H1 (cell line): ENCODE results near the gene GRK5. TPM values are rescaled to one million over a fixed set of nuclear protein-coding genes. Genes with fewer than 3 reads are reported as not detected.

Experiments
- CTCF ChIA-PET: fragments of 300-600 bp; sonication (Branson Sonifier 250); formaldehyde crosslinking; loops from one replicate; lab custom pipeline; 2021; ENCODE audit not compliant: partially characterized antibody; lab: Charles Lee
- POLR2A ChIA-PET: fragments of 300-600 bp; sonication (Branson Sonifier 250); formaldehyde crosslinking; loops from one replicate; lab custom pipeline; 2021; ENCODE audit warnings: inconsistent platforms; ENCODE audit not compliant: partially characterized antibody; lab: Charles Lee
- DNase-seq, 2 experiments: peaks; one replicate each; pipeline versions ENCODE4 v3.0.0 to v3.0.0-alpha.2; 2010 to 2022; ENCODE audit warnings: low spot score in 2 of 2, low read depth in 1 of 2, mixed read lengths in 1 of 2
- FAIRE-seq: peaks from 2 replicates; lab custom pipeline; 2011; peaks lifted over from hg19 to GRCh38; lab: Jason Lieb, UNC
- H2AFZ ChIP-seq: 2 replicates; pipeline ENCODE4 v1.8.1; 2012; ENCODE audit warnings: low read length, inconsistent platforms
- H2AK5ac ChIP-seq: 2 replicates; pipeline ENCODE4 v1.6.1; 2013; ENCODE audit warnings: low read depth, low read length
- H2BK120ac ChIP-seq: replicated peaks from 2 replicates; pipeline ENCODE3; 2013; ENCODE audit warnings: low read depth, low read length, inconsistent platforms
- H2BK12ac ChIP-seq: 2 replicates; pipeline ENCODE4 v1.6.1; 2013; ENCODE audit warnings: low read depth, low read length
- H2BK15ac ChIP-seq: 2 replicates; pipeline ENCODE4 v1.6.1; 2013; ENCODE audit warnings: low read length
- H2BK20ac ChIP-seq: 2 replicates; pipeline ENCODE4 v1.6.1; 2013; ENCODE audit warnings: low read length
- H2BK5ac ChIP-seq: 2 replicates; pipeline ENCODE4 v1.6.1; 2013; ENCODE audit warnings: low read depth, low read length
- H3K14ac ChIP-seq: 2 replicates; pipeline ENCODE4 v1.6.1; 2013; ENCODE audit warnings: inconsistent platforms; ENCODE audit not compliant: insufficient read length
- H3K18ac ChIP-seq: 2 replicates; pipeline ENCODE4 v1.6.1; 2013; ENCODE audit warnings: low read length; ENCODE audit errors: extremely low read depth
- H3K23ac ChIP-seq: 2 replicates; pipeline ENCODE4 v1.6.1; 2013; ENCODE audit warnings: inconsistent platforms; ENCODE audit not compliant: insufficient read length
- H3K23me2 ChIP-seq: 2 replicates; pipeline ENCODE4 v1.6.1; 2013; ENCODE audit warnings: low read depth, low read length
- H3K27ac ChIP-seq: 2 replicates; pipeline ENCODE4 v1.6.1; 2011; ENCODE audit warnings: low read depth, low read length, inconsistent platforms
- H3K27me3 ChIP-seq, 4 experiments: replicated peaks in 1 of 4; 1 replicate in 1 of 4; 2 replicates in 3 of 4; pipeline versions ENCODE4 v1.6.1 to v1.8.1; 2011 to 2013; ENCODE audit warnings: low read length in 3 of 4, mild to moderate bottlenecking in 3 of 4, inconsistent platforms in 2 of 4, mixed read lengths in 2 of 4, moderate library complexity in 1 of 4; ENCODE audit not compliant: control insufficient read depth in 3 of 4, insufficient read depth in 3 of 4; ENCODE audit errors: extremely low read depth in 1 of 4
- H3K36me3 ChIP-seq, 4 experiments: 2 replicates each; pipeline versions ENCODE4 v1.6.1 to v1.8.1; 2011 to 2013; ENCODE audit warnings: mild to moderate bottlenecking in 4 of 4, low read length in 3 of 4, moderate library complexity in 2 of 4, control low read depth in 1 of 4, inconsistent platforms in 1 of 4; ENCODE audit not compliant: insufficient read depth in 4 of 4, control insufficient read depth in 2 of 4
- H3K4ac ChIP-seq: replicated peaks from 2 replicates; pipeline ENCODE3; 2013; ENCODE audit warnings: low read length, low read depth, mixed read lengths, inconsistent platforms; ENCODE audit not compliant: insufficient read length
- H3K4me1 ChIP-seq, 4 experiments: replicated peaks in 1 of 4; 1 replicate in 1 of 4; 2 replicates in 3 of 4; pipeline versions ENCODE4 v1.6.1 to v1.8.1; 2011 to 2013; ENCODE audit warnings: low read length in 3 of 4, inconsistent platforms in 2 of 4, mixed read lengths in 1 of 4; ENCODE audit not compliant: insufficient read depth in 4 of 4, control insufficient read depth in 3 of 4
- H3K4me2 ChIP-seq, 2 experiments: 2 replicates each; pipeline versions ENCODE4 v1.6.1 to v1.8.1; 2011 to 2013; ENCODE audit warnings: low read depth in 2 of 2, low read length in 2 of 2, control low read depth in 1 of 2, inconsistent platforms in 1 of 2, mild to moderate bottlenecking in 1 of 2; ENCODE audit not compliant: insufficient read depth in 1 of 2
- H3K4me3 ChIP-seq, 4 experiments: fragments of 200-600, 300-600 bp in 1 of 4; sonication (generic), shearing (Covaris generic), sonication (Bioruptor Twin) in 1 of 4; 2 replicates each; pipeline versions ENCODE4 v1.5.1 to v1.8.1; 2011 to 2016; ENCODE audit warnings: low read length in 4 of 4, low read depth in 3 of 4, control low read depth in 2 of 4, inconsistent platforms in 2 of 4, mild to moderate bottlenecking in 2 of 4, mixed read lengths in 1 of 4, moderate library complexity in 1 of 4; ENCODE audit not compliant: insufficient read depth in 2 of 4; ENCODE audit errors: extremely low read depth in 1 of 4
- H3K56ac ChIP-seq: replicated peaks from 2 replicates; pipeline ENCODE3; 2013; ENCODE audit warnings: low read depth, mild to moderate bottlenecking, mixed read lengths, low read length, inconsistent platforms; ENCODE audit not compliant: insufficient read length
- H3K79me1 ChIP-seq: 2 replicates; pipeline ENCODE4 v1.6.1; 2013; ENCODE audit warnings: low read depth, low read length, control low read depth
- H3K79me2 ChIP-seq, 2 experiments: 2 replicates each; pipeline versions ENCODE4 v1.6.1 to v1.8.1; 2012 to 2013; ENCODE audit warnings: low read length in 2 of 2, mild to moderate bottlenecking in 2 of 2, inconsistent platforms in 1 of 2; ENCODE audit not compliant: insufficient read depth in 2 of 2, control insufficient read depth in 1 of 2
- H3K9ac ChIP-seq, 4 experiments: replicated peaks in 1 of 4; 1 replicate in 1 of 4; 2 replicates in 3 of 4; pipeline versions ENCODE4 v1.6.1 to v1.8.1; 2011 to 2013; ENCODE audit warnings: low read depth in 3 of 4, low read length in 3 of 4, control low read depth in 2 of 4, mild to moderate bottlenecking in 2 of 4, moderate library complexity in 2 of 4, inconsistent platforms in 1 of 4; ENCODE audit errors: extremely low read depth in 1 of 4
- H3K9me3 ChIP-seq, 2 experiments: 2 replicates each; pipeline versions ENCODE4 v1.6.1 to v1.8.1; 2012 to 2013; ENCODE audit warnings: mild to moderate bottlenecking in 2 of 2, moderate library complexity in 2 of 2, control low read depth in 1 of 2, inconsistent platforms in 1 of 2, low read depth in 1 of 2, low read length in 1 of 2, mixed read lengths in 1 of 2; ENCODE audit not compliant: insufficient read depth in 2 of 2
- H4K20me1 ChIP-seq, 2 experiments: replicated peaks in 1 of 2; 2 replicates each; pipeline versions ENCODE3 to v1.8.1; 2011 to 2013; ENCODE audit warnings: inconsistent platforms in 2 of 2, low read length in 2 of 2, mild to moderate bottlenecking in 1 of 2; ENCODE audit not compliant: insufficient read depth in 2 of 2, control insufficient read depth in 1 of 2
- H4K5ac ChIP-seq: 2 replicates; pipeline ENCODE4 v1.6.1; 2013; ENCODE audit warnings: low read length, low read depth, mixed read lengths, inconsistent platforms; ENCODE audit not compliant: insufficient read length
- H4K8ac ChIP-seq: 2 replicates; pipeline ENCODE4 v1.8.0; 2013; ENCODE audit warnings: mild to moderate bottlenecking, moderate library complexity, low read length, inconsistent platforms; ENCODE audit not compliant: insufficient read depth; ENCODE audit errors: extremely low read depth
- H4K91ac ChIP-seq: replicated peaks from 2 replicates; pipeline ENCODE3; 2013; ENCODE audit warnings: low read length, mixed read lengths, inconsistent platforms; ENCODE audit not compliant: insufficient read length
- GABPA ChIP-seq: IDR thresholded peaks from 2 replicates; pipeline ENCODE4 v1.6.1; 2011; ENCODE audit warnings: mild to moderate bottlenecking, low read length, moderate library complexity, borderline replicate concordance; ENCODE audit not compliant: insufficient read depth
- KDM4A ChIP-seq: IDR thresholded peaks from one replicate; pipeline ENCODE4 v1.7.1; 2012; ENCODE audit warnings: low read depth, mild to moderate bottlenecking, moderate library complexity, low read length, inconsistent platforms; ENCODE audit not compliant: severe bottlenecking
- POLR2AphosphoS5 ChIP-seq: IDR thresholded peaks from 2 replicates; pipeline ENCODE4 v1.6.1; 2011; ENCODE audit warnings: low read depth, low read length
- TEAD4 ChIP-seq: IDR thresholded peaks from 2 replicates; pipeline ENCODE4 v1.6.1; 2012; ENCODE audit warnings: low read depth, low read length, inconsistent platforms, mixed read lengths
- WGBS, 2 experiments: shearing (Covaris generic) in 1 of 2; methylation state at CpG; one replicate each; pipeline versions ENCODE4 v1.1.6 to v1.1.7; 2013 to 2015; ENCODE audit warnings: low lambda C conversion rate in 2 of 2, mixed read lengths in 2 of 2, inconsistent platforms in 1 of 2, low coverage in 1 of 2, missing lambda C conversion rate in 1 of 2; ENCODE audit not compliant: insufficient replicate concordance in 2 of 2, insufficient coverage in 1 of 2, insufficient read length in 1 of 2; ENCODE audit errors: extremely low coverage in 1 of 2, missing lambda C conversion rate in 1 of 2; 5-methylcytosine and 5-hydroxymethylcytosine counted together
- polyA plus RNA-seq, 7 experiments: library from polyadenylated mRNA; depleted of rRNA in 3 of 7; stranded (reverse) in 5 of 7; unstranded in 2 of 7; fragments of >200 nt in 5 of 7; fragments of 200-250 nt in 2 of 7; gene quantifications; 1 replicate in 5 of 7; 2 replicates in 1 of 7; 4 replicates in 1 of 7; pipeline versions ENCODE4 v1.2.1 to v1.2.3, GENCODE V29; 2011 to 2013; ENCODE audit warnings: missing spikeins in 2 of 7, mixed read lengths in 2 of 7
- total RNA-seq: library from RNA; stranded (reverse); fragmentation: NEBNext Ultra II Directional; extraction: Animal tissue kit (Norgen Biotek cat#: 25700); gene quantifications from 2 replicates; pipeline ENCODE4 v1.2.1, GENCODE V29; 2021

GRK5 gene
- total and polyA plus RNA-seq, 2 of the 8 experiments (the other 6 are each of a cell fraction or from before 2014, with no cell fraction given): 0.54 to 2.5 TPM

DNA sequence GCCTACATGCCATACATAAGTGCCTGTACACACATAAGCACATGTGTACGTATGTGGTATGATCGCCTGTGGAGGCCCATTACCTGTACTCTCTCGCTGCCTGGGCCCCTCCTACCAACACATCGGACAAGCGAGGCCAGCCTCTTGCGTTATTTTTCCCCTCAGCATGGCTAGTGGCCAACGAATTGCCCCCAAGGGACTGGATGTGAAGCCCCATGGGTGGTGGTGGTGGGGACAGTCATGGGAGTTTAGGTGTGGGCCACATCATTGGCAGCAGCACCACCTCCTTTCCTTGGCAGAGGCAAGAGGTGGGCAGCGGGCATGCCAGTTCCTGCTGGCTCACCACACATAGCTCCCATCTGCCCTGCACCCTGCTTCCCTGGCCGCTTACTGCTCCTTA is 10.0 kb downstream of the GRK5 start:
- WGBS, 2 experiments: 88% methylated on average over 9 of the region's 9 CpGs; no CpG with 5 or more reads in 1 of the 2 experiments
- TF ChIP-seq POLR2AphosphoS5: no peak
- no peak for TF ChIP-seq TEAD4
- no peak for TF ChIP-seq KDM4A
- no peak for TF ChIP-seq GABPA

More for the DNA sequence above, 10.0 kb downstream of the GRK5 start:
- no peaks in the 10 kb centered on the region for H3K23me2 ChIP-seq
- H2BK120ac ChIP-seq: no peak overlapping the region
- H4K91ac ChIP-seq: no peak overlapping the region
- H3K9ac ChIP-seq: no peak overlapping the region
- no peak overlapping the region for H4K5ac ChIP-seq
- H2BK12ac ChIP-seq: 0 out of 2 replicates have a peak overlapping the region, but pooled peaks have one; percentile 20
- H3K14ac ChIP-seq: no peak overlapping the region
- H3K27ac ChIP-seq: no peak overlapping the region
- FAIRE-seq: no peak
- no peak overlapping the region for H2AK5ac ChIP-seq
- no peak overlapping the region for H2BK20ac ChIP-seq
- no peak overlapping the region for H2AFZ ChIP-seq
- H3K4me3 ChIP-seq: no peak overlapping the region
- H3K27me3 ChIP-seq: 0 out of 7 replicates have a peak, but pooled peaks cover 0 to 2% (median 0%) of the 10 kb centered on the region in 4 experiments
- H3K4ac ChIP-seq: no peak overlapping the region
- ChIA-PET POLR2A (interaction anchor here (0.9 kb wide), 1 partner anchor 10 kb away, joined by 3 read pairs; the partner anchor contains the start of gene GRK5), CTCF (interaction anchor here (0.6 to 1.7 kb wide), 5 partner anchors 8 to 146 kb away, joined by 3 to 10 read pairs (median 4); no protein-coding TSS in a partner anchor)
- H3K4me1 ChIP-seq: peaks cover 0 to 19% (median 9%) of the 10 kb centered on the region in 4 experiments; a peak in 6 of 7 replicates
- H2BK5ac ChIP-seq: no peak overlapping the region
- H2BK15ac ChIP-seq: no peak overlapping the region
- H3K23ac ChIP-seq: no peak overlapping the region
- H3K79me2 ChIP-seq: no peaks in the 10 kb centered on the region
- no peaks in the 10 kb centered on the region for H3K36me3 ChIP-seq
- no peak for DNase-seq
- H4K20me1 ChIP-seq: no peaks in the 10 kb centered on the region
- no peak overlapping the region for H3K18ac ChIP-seq
- no peak overlapping the region for H3K56ac ChIP-seq
- H3K4me2 ChIP-seq: no peak overlapping the region
- no peaks in the 10 kb centered on the region for H3K79me1 ChIP-seq
- H3K9me3 ChIP-seq: no peaks in the 10 kb centered on the region
- H4K8ac ChIP-seq: no peak overlapping the region; the same call in 1 of the 2 replicates
